Activated T-helper 1 cell treated with anti-CD3 and anti-CD28 coated beads, Interleukin-12 subunit alpha, Interleukin-12 subunit beta, Interleukin-2, Interleukin-4 antibody, amounts not matched to agents 30 ng/mL and 10 ng/mL and 1 ng/mL, durations not matched to agents 14 hours and 24 hours and 36 hours (primary cell): Measurements from ENCODE around the gene ATP5PB. TPM values are rescaled to one million over a fixed set of nuclear protein-coding genes. Genes with fewer than 3 reads are reported as not detected.

Experiments used
- DNase-seq: peaks from one replicate; pipeline ENCODE4 v3.0.0; 2021; ENCODE audit warnings: low spot score
- H3K27ac Mint-ChIP-seq: one replicate; pipeline ENCODE4 v1.8.0; 2021; ENCODE audit warnings: mild to moderate bottlenecking, mixed read lengths
- H3K27me3 Mint-ChIP-seq: one replicate; pipeline ENCODE4 v1.8.0; 2022; ENCODE audit warnings: mild to moderate bottlenecking, moderate library complexity, mixed read lengths; ENCODE audit not compliant: insufficient read depth
- H3K36me3 Mint-ChIP-seq: one replicate; pipeline ENCODE4 v1.8.0; 2021; ENCODE audit warnings: low read depth, mixed read lengths
- H3K4me1 Mint-ChIP-seq: one replicate; pipeline ENCODE4 v1.8.0; 2021; ENCODE audit warnings: low read depth, mixed read lengths
- H3K4me3 Mint-ChIP-seq: one replicate; pipeline ENCODE4 v1.8.0; 2021; ENCODE audit warnings: mild to moderate bottlenecking, moderate library complexity, mixed read lengths
- H3K9me3 Mint-ChIP-seq: one replicate; pipeline ENCODE4 v1.8.0; 2021; ENCODE audit warnings: mixed read lengths
- intact Hi-C: fragments of 100-400 bp; cut with micrococcal nuclease; formaldehyde crosslinking; loops from one replicate; pipeline ENCODE4 v1.15.1; 2024
- total RNA-seq: library from RNA; stranded (reverse); gene quantifications from 2 replicates; pipeline ENCODE4 v1.2.3, GENCODE V29; 2022

ATP5PB gene
- total RNA-seq, 1 donor from 2014 or later = 282 TPM

- Mint-ChIP-seq H3K27me3 (peaks cover 3% of the 10 kb centered on the region), H3K4me3 (no peak overlapping the region), H3K9me3 (no peaks in the 10 kb centered on the region), H3K36me3 (peaks cover 10% of the 10 kb centered on the region), H3K4me1 (peaks cover 18% of the 10 kb centered on the region), H3K27ac (no peak overlapping the region)
- intact Hi-C loops = loop anchor here (2.0 to 10.0 kb wide), 2 partner anchors 22 to 246 kb away; partner anchors contain the start of genes ATP5PB, CHI3L2 and WDR77
- DNase-seq = no peak
Observed at GRCh38 chr1:111470596-111470995, 21.3 kb downstream of the ATP5PB start.

- peaks cover 10% of the 10 kb centered on the region for H3K36me3 Mint-ChIP-seq
- no peak overlapping the region for H3K4me3 Mint-ChIP-seq
- H3K9me3 Mint-ChIP-seq = no peaks in the 10 kb centered on the region
- DNase-seq = peak; percentile 49
- H3K4me1 Mint-ChIP-seq = peaks cover 23% of the 10 kb centered on the region
- intact Hi-C loops = loop anchor here (2.0 to 10.0 kb wide), 2 partner anchors 22 to 246 kb away; partner anchors contain the start of genes ATP5PB, CHI3L2 and WDR77
- H3K27ac Mint-ChIP-seq = no peak overlapping the region
- H3K27me3 Mint-ChIP-seq = peaks cover 3% of the 10 kb centered on the region
Observed at GRCh38 chr1:111471012-111471411, 21.7 kb downstream of the ATP5PB start.

DNA sequence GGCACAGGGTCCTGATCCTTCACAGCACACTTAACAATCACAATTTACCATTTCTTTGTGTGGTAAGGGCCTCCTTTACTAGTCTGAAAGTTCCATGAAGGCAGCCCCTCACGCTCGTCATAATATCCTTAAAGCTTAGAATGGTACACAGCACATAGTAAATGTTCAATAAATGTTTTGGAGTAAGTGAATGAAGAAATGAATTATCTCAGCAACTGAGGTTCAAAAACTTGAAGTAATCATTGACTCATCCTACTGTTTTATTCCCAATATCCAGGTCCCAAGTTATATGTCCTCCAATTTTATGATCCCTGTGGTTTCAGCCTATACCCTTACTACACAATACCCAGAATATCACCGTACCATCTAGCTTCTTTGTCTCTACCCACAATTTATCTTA lies 22.3 kb downstream of the ATP5PB start:
- Mint-ChIP-seq H3K9me3 (no peaks in the 10 kb centered on the region), H3K4me3 (no peak overlapping the region), H3K27me3 (peaks cover 3% of the 10 kb centered on the region), H3K27ac (no peak overlapping the region), H3K4me1 (peaks cover 28% of the 10 kb centered on the region), H3K36me3 (peaks cover 10% of the 10 kb centered on the region)
- no peak for DNase-seq
- intact Hi-C loops = loop anchor here (2.0 to 10.0 kb wide), 2 partner anchors 23 to 247 kb away; partner anchors contain the start of genes ATP5PB, CHI3L2 and WDR77

DNA sequence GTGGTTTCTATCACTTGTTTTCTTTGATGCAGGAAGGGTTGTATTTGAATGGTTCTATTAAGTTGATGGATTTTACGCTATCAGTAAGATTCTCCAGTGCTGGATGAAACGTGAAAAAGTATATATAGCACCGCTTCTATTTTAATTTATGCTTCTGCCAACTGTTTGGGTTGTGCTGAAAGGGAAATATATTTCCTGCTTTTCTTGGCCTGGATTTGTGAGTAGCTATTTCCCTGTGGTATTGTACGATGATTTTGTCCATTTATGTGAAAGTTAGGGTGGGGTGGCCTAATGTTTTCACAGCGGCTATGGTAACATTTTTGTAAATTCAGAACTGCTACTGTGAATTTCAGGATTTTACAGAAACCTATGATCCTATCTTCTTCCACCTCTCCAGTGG lies 24.8 kb downstream of the ATP5PB start:
- Mint-ChIP-seq H3K4me1 (peaks cover 49% of the 10 kb centered on the region), H3K27ac (no peak overlapping the region), H3K4me3 (peak overlapping the region; percentile 32), H3K9me3 (no peaks in the 10 kb centered on the region), H3K27me3 (peaks cover 12% of the 10 kb centered on the region), H3K36me3 (peaks cover 14% of the 10 kb centered on the region)
- DNase-seq = no peak
- intact Hi-C loops = loop anchor here (10.0 kb wide), 1 partner anchor 249 kb away; the partner anchor contains the start of gene CHI3L2

DNA sequence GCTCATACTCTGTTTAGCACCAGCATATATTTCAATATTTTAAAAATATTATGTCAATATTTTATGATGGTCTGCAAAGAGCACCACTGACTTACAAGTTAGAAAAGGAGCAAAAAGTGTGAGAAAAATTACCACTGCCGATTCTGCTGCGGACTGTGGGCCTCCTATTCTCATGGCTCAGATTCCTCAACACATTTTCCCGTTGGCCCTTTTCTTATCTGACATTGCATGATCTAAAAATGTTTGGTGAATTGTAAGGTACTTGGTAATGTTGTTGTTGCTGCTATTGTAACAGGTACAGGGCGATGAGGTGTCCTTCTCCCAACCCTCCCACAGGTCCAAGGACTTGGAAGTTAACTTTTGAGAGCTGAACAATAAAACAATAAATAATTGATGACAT lies 25.3 kb downstream of the ATP5PB start:
- intact Hi-C loops = loop anchor here (10.0 kb wide), 1 partner anchor 250 kb away; the partner anchor contains the start of gene CHI3L2
- Mint-ChIP-seq H3K36me3 (peaks cover 14% of the 10 kb centered on the region), H3K9me3 (no peaks in the 10 kb centered on the region), H3K4me3 (no peak overlapping the region), H3K27me3 (peaks cover 14% of the 10 kb centered on the region), H3K4me1 (peaks cover 49% of the 10 kb centered on the region), H3K27ac (no peak overlapping the region)
- DNase-seq = no peak

GRCh38 chr1:111475701-111476100 lies 26.4 kb downstream of the ATP5PB start:
- Mint-ChIP-seq H3K36me3 (peaks cover 14% of the 10 kb centered on the region), H3K27ac (peak overlapping the region; percentile 49), H3K9me3 (no peaks in the 10 kb centered on the region), H3K4me1 (peaks cover 49% of the 10 kb centered on the region), H3K4me3 (peak overlapping the region; percentile 31), H3K27me3 (peaks cover 24% of the 10 kb centered on the region)
- DNase-seq = no peak
- intact Hi-C loops = loop anchor here (2.0 to 10.0 kb wide), 2 partner anchors 251 to 279 kb away; partner anchors contain the start of genes CHI3L2 and DDX20

DNA sequence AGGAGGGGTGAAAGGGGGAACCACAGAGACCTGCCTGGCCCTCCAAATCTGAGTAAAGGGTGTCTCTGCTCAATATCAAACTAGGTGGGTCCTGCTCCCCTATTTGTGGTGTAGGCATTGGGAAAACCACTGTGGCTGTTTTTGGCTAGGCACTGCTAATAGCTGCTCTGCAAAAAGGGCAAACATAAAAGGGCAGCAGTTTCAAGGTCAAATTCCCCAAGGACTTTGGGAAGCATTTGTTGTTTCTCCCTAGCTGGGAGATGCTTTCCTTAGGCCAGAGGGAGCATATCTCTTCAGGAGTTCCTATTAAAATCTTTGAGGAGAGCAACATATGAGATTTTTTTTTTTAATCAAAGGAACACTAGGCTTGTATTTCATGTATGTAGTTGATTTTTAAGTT lies 26.9 kb downstream of the ATP5PB start:
- H3K36me3 Mint-ChIP-seq = peaks cover 14% of the 10 kb centered on the region
- peak overlapping the region; percentile 31 for H3K4me3 Mint-ChIP-seq
- peaks cover 27% of the 10 kb centered on the region for H3K27me3 Mint-ChIP-seq
- DNase-seq = no peak
- peaks cover 49% of the 10 kb centered on the region for H3K4me1 Mint-ChIP-seq
- intact Hi-C loops = loop anchor here (2.0 to 10.0 kb wide), 2 partner anchors 251 to 279 kb away; partner anchors contain the start of genes CHI3L2 and DDX20
- no peak overlapping the region for H3K27ac Mint-ChIP-seq
- no peaks in the 10 kb centered on the region for H3K9me3 Mint-ChIP-seq

- no peaks in the 10 kb centered on the region for H3K9me3 Mint-ChIP-seq
- H3K4me1 Mint-ChIP-seq = peaks cover 49% of the 10 kb centered on the region
- peak overlapping the region; percentile 21 for H3K4me3 Mint-ChIP-seq
- intact Hi-C loops = loop anchor here (1.0 to 10.0 kb wide), 5 partner anchors 19 to 278 kb away; partner anchors contain the start of genes CHI3L2 and DDX20
- peak; percentile 31 for DNase-seq
- peaks cover 30% of the 10 kb centered on the region for H3K27me3 Mint-ChIP-seq
- peak overlapping the region; percentile 64 for H3K27ac Mint-ChIP-seq
- H3K36me3 Mint-ChIP-seq = peaks cover 14% of the 10 kb centered on the region
Observed at GRCh38 chr1:111476761-111477309, 27.6 kb downstream of the ATP5PB start.

- Mint-ChIP-seq H3K36me3 (peaks cover 9% of the 10 kb centered on the region), H3K27me3 (peaks cover 47% of the 10 kb centered on the region), H3K9me3 (no peaks in the 10 kb centered on the region), H3K4me3 (no peak overlapping the region), H3K4me1 (peaks cover 30% of the 10 kb centered on the region), H3K27ac (no peak overlapping the region)
- intact Hi-C loops = loop anchor here (1.0 to 5.0 kb wide), 4 partner anchors 28 to 892 kb away; no protein-coding TSS in a partner anchor
- DNase-seq = no peak
Observed at GRCh38 chr1:111480674-111481073, 31.4 kb downstream of the ATP5PB start.

GRCh38 chr1:111481387-111482221 lies 32.3 kb downstream of the ATP5PB start:
- no peaks in the 10 kb centered on the region for H3K9me3 Mint-ChIP-seq
- no peak overlapping the region for H3K27ac Mint-ChIP-seq
- intact Hi-C loops = loop anchor here (1.0 to 5.0 kb wide), 4 partner anchors 27 to 891 kb away; no protein-coding TSS in a partner anchor
- peak; percentile 31 for DNase-seq
- peaks cover 9% of the 10 kb centered on the region for H3K36me3 Mint-ChIP-seq
- H3K27me3 Mint-ChIP-seq = peaks cover 47% of the 10 kb centered on the region
- H3K4me3 Mint-ChIP-seq = no peak overlapping the region
- H3K4me1 Mint-ChIP-seq = peaks cover 20% of the 10 kb centered on the region

GRCh38 chr1:111483166-111483565 lies 33.9 kb downstream of the ATP5PB start:
- intact Hi-C loops = loop anchor here (5.0 kb wide), 1 partner anchor 889 kb away; no protein-coding TSS in a partner anchor
- peaks cover 51% of the 10 kb centered on the region for H3K27me3 Mint-ChIP-seq
- H3K4me1 Mint-ChIP-seq = peaks cover 5% of the 10 kb centered on the region
- DNase-seq = no peak
- H3K36me3 Mint-ChIP-seq = peaks cover 3% of the 10 kb centered on the region
- H3K9me3 Mint-ChIP-seq = no peaks in the 10 kb centered on the region
- H3K4me3 Mint-ChIP-seq = no peak overlapping the region
- H3K27ac Mint-ChIP-seq = no peak overlapping the region

DNA sequence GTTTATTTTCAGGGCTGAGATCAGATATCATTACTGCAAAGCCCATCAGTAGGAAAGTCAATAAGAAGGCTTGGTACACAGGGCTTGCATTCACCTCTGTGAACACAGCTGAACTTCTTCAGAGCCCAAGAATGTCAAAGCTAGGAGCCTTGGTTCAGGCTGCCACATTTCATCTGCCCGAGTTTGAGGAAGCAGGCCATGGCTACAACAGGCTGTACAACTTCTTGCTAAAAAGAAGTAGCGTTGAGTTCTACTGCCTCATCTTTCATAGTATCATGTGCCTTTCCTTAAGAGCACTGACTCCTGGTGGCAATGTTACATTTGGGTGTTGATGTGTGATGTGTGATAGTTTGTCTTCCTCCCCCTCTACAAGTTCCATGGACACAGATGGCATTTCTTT lies 34.6 kb downstream of the ATP5PB start:
- Mint-ChIP-seq H3K27ac (no peak overlapping the region), H3K4me1 (no peaks in the 10 kb centered on the region), H3K27me3 (peaks cover 50% of the 10 kb centered on the region), H3K36me3 (no peaks in the 10 kb centered on the region), H3K9me3 (no peaks in the 10 kb centered on the region), H3K4me3 (no peak overlapping the region)
- DNase-seq = no peak
- intact Hi-C loops = loop anchor here (5.0 kb wide), 1 partner anchor 888 kb away; no protein-coding TSS in a partner anchor
